ENCODE measurements around the gene LTC4S. TPM values are rescaled to one million over a fixed set of nuclear protein-coding genes. Genes with fewer than 3 reads are reported as not detected.
A peak's percentile ranks its signal among the peaks of the same experiment; 100 is the strongest.

The LTC4S gene
- total RNA-seq, 2 experiments from 2014 or later: 1.4 to 2.5 TPM

GRCh38 chr5:179806250-179807048 is 12.7 kb downstream of the LTC4S start, which contains the start of gene MGAT4B:
Gene MGAT4B, minus strand, starts transcription at chr5:179806866. Its CDS starts 283 bp downstream, at chr5:179806583.
- ChIA-PET CTCF (interaction anchor here (1.0 kb wide), 1 partner anchor 70 kb away, joined by 3 read pairs; no protein-coding TSS in a partner anchor), POLR2A (no interaction called here)
- Mint-ChIP-seq H3K27me3 (no peaks in the 10 kb centered on the region), H3K4me1 (peaks cover 31% of the 10 kb centered on the region), H3K9me3 (no peaks in the 10 kb centered on the region), H3K36me3 (ENCODE audit: low read depth) (peaks cover 4% of the 10 kb centered on the region), H3K27ac (peak within 1 kb of the TSS; percentile 83), H3K4me3 (peak within 1 kb of the TSS; percentile 74)
- DNase-seq: peak; percentile 64

GRCh38 chr5:179812135-179812825 is 18.5 kb downstream of the LTC4S start:
- ChIA-PET POLR2A (no interaction called here), CTCF (interaction anchor here (1.1 to 2.1 kb wide), 2 partner anchors 13 to 49 kb away, joined by 3 to 7 read pairs; no protein-coding TSS in a partner anchor)
- Mint-ChIP-seq H3K4me3 (no peak overlapping the region), H3K36me3 (ENCODE audit: low read depth) (peaks cover 19% of the 10 kb centered on the region), H3K4me1 (peaks cover 8% of the 10 kb centered on the region), H3K9me3 (no peaks in the 10 kb centered on the region), H3K27ac (no peak overlapping the region), H3K27me3 (no peaks in the 10 kb centered on the region)
- DNase-seq: no peak

DNA sequence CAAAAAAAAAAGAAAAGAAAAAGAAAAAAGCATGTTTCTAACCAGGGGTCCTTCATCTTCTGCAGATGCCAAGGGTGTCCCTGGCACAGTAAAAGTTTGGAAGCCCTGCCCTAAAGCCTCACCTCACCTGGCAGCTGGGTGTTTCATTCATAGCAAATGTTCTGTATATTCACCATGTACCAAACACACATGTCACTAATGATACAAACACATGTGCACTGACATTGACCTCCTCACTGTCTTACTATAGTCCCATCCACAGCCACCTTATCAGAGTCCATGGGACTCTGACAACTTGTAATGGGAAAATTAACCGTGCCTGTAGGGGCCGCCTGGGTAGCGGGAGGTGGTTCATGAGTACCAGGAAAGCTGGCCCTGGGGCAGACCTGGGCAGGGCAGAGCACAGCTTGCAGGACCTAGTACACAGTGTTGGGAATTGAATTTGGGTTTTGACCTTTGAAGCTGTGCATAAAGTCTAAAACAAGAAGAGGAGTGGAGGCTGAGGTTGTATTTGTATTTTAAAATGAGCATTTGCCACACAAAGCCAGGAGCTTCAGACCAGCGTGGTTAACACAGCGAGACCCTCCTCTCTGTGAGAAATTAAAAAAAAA is 19.3 kb downstream of the LTC4S start:
- no peaks in the 10 kb centered on the region for H3K27me3 Mint-ChIP-seq
- no peak for DNase-seq
- CTCF ChIA-PET: interaction anchor here (0.6 to 2.1 kb wide), 6 partner anchors 11 to 285 kb away, joined by 3 to 7 read pairs (median 3); no protein-coding TSS in a partner anchor

GRCh38 chr5:179814090-179814489 is 20.3 kb downstream of the LTC4S start:
- peaks cover 19% of the 10 kb centered on the region for H3K36me3 Mint-ChIP-seq (ENCODE audit: low read depth)
- H3K27me3 Mint-ChIP-seq: no peaks in the 10 kb centered on the region
- no peak overlapping the region for H3K27ac Mint-ChIP-seq
- POLR2A ChIA-PET: no interaction called here
- H3K4me1 Mint-ChIP-seq: peaks cover 17% of the 10 kb centered on the region
- H3K9me3 Mint-ChIP-seq: no peaks in the 10 kb centered on the region
- H3K4me3 Mint-ChIP-seq: no peak overlapping the region
- CTCF ChIA-PET: interaction anchor here (0.6 to 2.1 kb wide), 3 partner anchors 12 to 65 kb away, joined by 3 to 7 read pairs (median 3); no protein-coding TSS in a partner anchor
- no peak for DNase-seq

More for the DNA sequence above, 19.3 kb downstream of the LTC4S start:
- POLR2A ChIA-PET: no interaction called here
- Mint-ChIP-seq H3K9me3 (no peaks in the 10 kb centered on the region), H3K4me1 (peaks cover 11% of the 10 kb centered on the region), H3K4me3 (no peak overlapping the region), H3K36me3 (ENCODE audit: low read depth) (peaks cover 19% of the 10 kb centered on the region), H3K27ac (no peak overlapping the region)

DNA sequence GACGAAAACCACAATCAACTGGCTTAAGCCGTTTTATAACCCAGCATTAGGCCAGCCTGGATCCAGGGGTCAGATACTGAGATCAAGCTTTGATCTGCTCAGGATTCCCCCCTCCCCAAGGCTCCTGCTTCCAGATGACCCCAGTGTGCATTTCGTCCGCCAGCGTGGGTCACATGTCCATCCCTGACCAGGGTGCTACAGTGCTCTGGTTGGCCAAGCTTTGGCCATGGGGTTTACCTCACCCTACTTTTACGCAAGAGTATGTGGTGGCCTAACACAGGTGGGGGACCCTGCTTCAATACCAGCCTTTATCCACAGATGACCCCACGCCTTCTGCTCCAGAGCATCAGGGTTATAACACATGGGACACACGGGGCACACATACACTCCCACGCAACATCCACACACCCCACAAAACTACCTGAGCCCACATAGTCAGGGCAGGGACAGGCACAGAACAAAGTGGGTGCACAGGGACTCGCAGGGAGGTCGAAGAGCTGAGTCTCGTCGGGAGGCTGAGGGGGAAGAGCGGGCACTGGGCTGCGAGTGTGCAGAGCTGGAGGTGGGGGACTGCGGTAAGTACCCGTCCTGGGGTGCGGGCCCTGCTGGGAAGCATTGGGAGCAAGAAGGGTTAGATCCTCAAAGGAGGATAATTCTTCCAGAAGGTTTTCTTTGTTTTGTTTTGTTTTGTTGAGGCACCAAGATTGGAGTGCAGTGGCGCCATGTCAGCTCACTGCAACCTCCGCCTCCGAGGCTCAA is 21.9 kb downstream of the LTC4S start:
- no peak overlapping the region for H3K27ac Mint-ChIP-seq
- peaks cover 19% of the 10 kb centered on the region for H3K36me3 Mint-ChIP-seq (ENCODE audit: low read depth)
- peaks cover 27% of the 10 kb centered on the region for H3K4me1 Mint-ChIP-seq
- H3K4me3 Mint-ChIP-seq: peak overlapping the region; percentile 3
- ChIA-PET CTCF (interaction anchor here (0.6 to 2.8 kb wide), 3 partner anchors 14 to 980 kb away, joined by 3 to 11 read pairs (median 8); no protein-coding TSS in a partner anchor), POLR2A (no interaction called here)
- no peak for DNase-seq
- H3K27me3 Mint-ChIP-seq: no peaks in the 10 kb centered on the region
- H3K9me3 Mint-ChIP-seq: no peaks in the 10 kb centered on the region

- Mint-ChIP-seq H3K4me1 (peaks cover 27% of the 10 kb centered on the region), H3K4me3 (no peak overlapping the region), H3K36me3 (ENCODE audit: low read depth) (peaks cover 17% of the 10 kb centered on the region), H3K27ac (no peak overlapping the region), H3K27me3 (no peaks in the 10 kb centered on the region), H3K9me3 (no peaks in the 10 kb centered on the region)
- POLR2A ChIA-PET: no interaction called here
- DNase-seq: no peak
- CTCF ChIA-PET: interaction anchor here (0.6 to 2.8 kb wide), 3 partner anchors 15 to 980 kb away, joined by 3 to 11 read pairs (median 8); no protein-coding TSS in a partner anchor
These were observed 22.6 kb downstream of the LTC4S start for GRCh38 chr5:179816401-179816795.

GRCh38 chr5:179816796-179817469 is 23.1 kb downstream of the LTC4S start:
- Mint-ChIP-seq H3K4me1 (peaks cover 33% of the 10 kb centered on the region), H3K9me3 (no peaks in the 10 kb centered on the region), H3K4me3 (no peak overlapping the region), H3K36me3 (ENCODE audit: low read depth) (peaks cover 14% of the 10 kb centered on the region), H3K27me3 (no peaks in the 10 kb centered on the region), H3K27ac (no peak overlapping the region)
- no peak for DNase-seq
- CTCF ChIA-PET: interaction anchor here (2.8 kb wide), 1 partner anchor 15 kb away, joined by 11 read pairs; no protein-coding TSS in a partner anchor
- POLR2A ChIA-PET: no interaction called here

- POLR2A ChIA-PET: no interaction called here
- Mint-ChIP-seq H3K27ac (peak overlapping the region; percentile 88), H3K27me3 (no peaks in the 10 kb centered on the region), H3K9me3 (no peaks in the 10 kb centered on the region), H3K4me1 (peaks cover 38% of the 10 kb centered on the region), H3K4me3 (no peak overlapping the region), H3K36me3 (ENCODE audit: low read depth) (peaks cover 18% of the 10 kb centered on the region)
- no peak for DNase-seq
- CTCF ChIA-PET: no interaction called here
These were observed 23.7 kb downstream of the LTC4S start for GRCh38 chr5:179817470-179817840.

DNA sequence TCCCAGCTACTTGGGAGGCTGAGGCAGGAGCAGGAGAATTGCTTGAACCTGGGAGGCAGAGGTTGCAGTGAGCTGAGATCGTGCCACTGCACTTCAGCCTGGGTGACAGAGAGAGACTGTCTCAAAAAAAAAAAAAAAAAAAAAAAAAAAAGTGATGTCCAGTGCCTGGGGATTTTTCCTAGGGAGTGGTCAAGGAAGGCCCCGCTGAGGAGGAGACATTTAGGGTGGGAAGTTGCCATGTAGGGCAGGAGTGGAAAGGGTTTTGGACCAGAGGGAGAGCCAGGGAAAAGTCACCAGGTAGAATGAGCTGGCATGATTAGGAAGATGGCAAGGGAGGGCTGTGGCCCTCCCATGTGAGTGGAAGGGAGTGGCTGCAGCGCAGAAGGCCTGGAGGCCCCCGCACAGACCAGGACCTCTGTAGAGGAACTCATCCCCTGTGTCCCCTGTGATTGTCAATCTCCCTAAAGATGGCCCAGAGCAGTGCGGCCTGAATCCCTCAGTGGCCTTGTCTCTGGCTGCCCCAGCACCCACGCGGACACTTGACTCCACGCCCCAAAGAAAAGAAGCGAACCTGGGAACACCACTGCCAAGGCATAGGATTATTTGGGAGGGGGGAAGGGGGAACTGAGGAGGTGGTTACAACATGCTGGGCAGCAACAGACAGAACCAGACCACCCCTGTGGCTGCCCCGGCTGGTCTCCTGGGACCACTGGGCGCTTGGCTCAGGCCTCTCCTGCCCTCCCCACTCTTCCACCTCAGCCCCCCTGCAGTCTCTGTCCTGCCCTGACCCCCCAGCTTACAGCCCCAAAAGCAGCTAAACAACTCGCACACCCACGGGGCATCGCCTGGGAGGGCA is 24.3 kb downstream of the LTC4S start:
- POLR2A ChIA-PET: no interaction called here
- Mint-ChIP-seq H3K27me3 (no peaks in the 10 kb centered on the region), H3K4me1 (peaks cover 43% of the 10 kb centered on the region), H3K36me3 (ENCODE audit: low read depth) (peaks cover 17% of the 10 kb centered on the region), H3K4me3 (peak overlapping the region; percentile 55), H3K9me3 (no peaks in the 10 kb centered on the region), H3K27ac (peak overlapping the region; percentile 88)
- DNase-seq: no peak
- CTCF ChIA-PET: interaction anchor here (0.6 kb wide), 1 partner anchor 981 kb away, joined by 3 read pairs; no protein-coding TSS in a partner anchor

DNA sequence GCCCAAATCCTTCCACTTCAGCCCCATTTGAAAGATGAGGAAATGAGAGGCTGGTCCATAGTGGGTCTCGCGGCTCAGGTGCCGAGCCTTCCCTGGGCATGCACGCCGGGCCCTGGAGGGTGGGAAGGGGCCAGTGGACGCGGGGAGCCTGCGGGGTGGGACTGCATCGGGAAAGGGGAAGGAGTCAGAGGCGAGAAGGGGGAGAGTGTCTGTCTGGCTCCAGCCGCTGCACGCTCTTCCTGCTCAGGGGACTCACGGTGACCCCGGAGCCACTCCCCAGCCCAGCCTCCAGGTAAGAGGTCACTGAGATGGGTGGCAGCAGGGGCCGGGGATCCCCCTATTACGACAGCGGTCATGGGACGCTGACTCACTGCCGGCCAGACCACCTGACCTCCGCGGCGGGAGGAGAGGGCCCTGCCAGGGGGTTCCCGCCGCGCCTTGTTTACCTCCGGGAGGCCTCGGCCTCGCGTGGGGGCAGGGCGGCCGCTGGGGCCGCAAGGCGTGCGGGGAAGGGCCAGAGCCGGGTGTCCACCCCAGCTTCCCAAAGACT is 25.0 kb downstream of the LTC4S start:
- H3K9me3 Mint-ChIP-seq: no peaks in the 10 kb centered on the region
- POLR2A ChIA-PET: no interaction called here
- H3K4me1 Mint-ChIP-seq: peaks cover 46% of the 10 kb centered on the region
- peak overlapping the region; percentile 88 for H3K27ac Mint-ChIP-seq
- peak; percentile 79 for DNase-seq
- CTCF ChIA-PET: no interaction called here
- no peaks in the 10 kb centered on the region for H3K27me3 Mint-ChIP-seq
- peak overlapping the region; percentile 51 for H3K4me3 Mint-ChIP-seq
- H3K36me3 Mint-ChIP-seq (ENCODE audit: low read depth): peaks cover 22% of the 10 kb centered on the region

Measured in activated CD4-positive, alpha-beta T cell treated with anti-CD3 and anti-CD28 coated beads, Interleukin-2, amount 10 ng/mL, durations not matched to agents 7 days and 5 days (primary cell).